ENCODE measurements around the gene ARAP1. TPM values are rescaled to one million over a fixed set of nuclear protein-coding genes. Genes with fewer than 3 reads are reported as not detected.

The ARAP1 gene
- total RNA-seq, 1 donor from 2014 or later, result 79.0 TPM

- no peak overlapping the region for H3K27ac Mint-ChIP-seq (ENCODE audit: unreplicated experiment)
- TF ChIP-seq CTCF (conservative IDR thresholded peaks at IDR 0.05), result no peak
Measured at GRCh38 chr11:72773696-72774095, 21.5 kb upstream of the ARAP1 start.

DNA sequence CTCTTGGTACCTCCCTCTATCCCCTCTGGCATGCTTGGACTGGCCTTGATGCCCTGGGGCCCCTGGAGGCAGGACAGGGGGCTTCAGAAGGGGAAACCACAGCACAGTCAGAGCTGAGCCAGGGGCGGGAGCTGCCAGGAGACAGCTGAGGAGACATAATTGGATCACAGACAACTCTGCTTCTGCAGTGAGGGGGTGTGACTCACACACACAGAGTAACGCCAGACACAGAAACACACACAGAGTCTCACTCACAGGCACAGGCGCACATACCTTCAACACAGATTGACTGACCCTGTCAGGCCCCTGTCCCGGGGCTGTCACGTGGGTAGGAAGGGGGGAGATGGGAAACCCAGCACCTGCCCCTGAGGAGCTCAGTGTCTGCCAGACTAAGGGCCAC, 21.1 kb upstream of the ARAP1 start:
- Mint-ChIP-seq H3K36me3 (ENCODE audit: low read depth) (no peaks in the 10 kb centered on the region), H3K27ac (ENCODE audit: unreplicated experiment) (no peak overlapping the region), H3K4me3 (no peak overlapping the region), H3K27me3 (ENCODE audit: low read depth) (no peaks in the 10 kb centered on the region), H3K4me1 (peaks cover 20% of the 10 kb centered on the region), H3K9me3 (no peaks in the 10 kb centered on the region)
- no peak for TF ChIP-seq CTCF (conservative IDR thresholded peaks at IDR 0.05)
- DNase-seq (ENCODE audit: low read depth, low spot score), result no peak

More at GRCh38 chr11:72773696-72774095, 21.5 kb upstream of the ARAP1 start:
- Mint-ChIP-seq H3K4me1 (peaks cover 16% of the 10 kb centered on the region), H3K9me3 (no peaks in the 10 kb centered on the region), H3K36me3 (ENCODE audit: low read depth) (no peaks in the 10 kb centered on the region), H3K4me3 (no peak overlapping the region), H3K27me3 (ENCODE audit: low read depth) (no peaks in the 10 kb centered on the region)
- DNase-seq (ENCODE audit: low read depth, low spot score), result no peak

DNA sequence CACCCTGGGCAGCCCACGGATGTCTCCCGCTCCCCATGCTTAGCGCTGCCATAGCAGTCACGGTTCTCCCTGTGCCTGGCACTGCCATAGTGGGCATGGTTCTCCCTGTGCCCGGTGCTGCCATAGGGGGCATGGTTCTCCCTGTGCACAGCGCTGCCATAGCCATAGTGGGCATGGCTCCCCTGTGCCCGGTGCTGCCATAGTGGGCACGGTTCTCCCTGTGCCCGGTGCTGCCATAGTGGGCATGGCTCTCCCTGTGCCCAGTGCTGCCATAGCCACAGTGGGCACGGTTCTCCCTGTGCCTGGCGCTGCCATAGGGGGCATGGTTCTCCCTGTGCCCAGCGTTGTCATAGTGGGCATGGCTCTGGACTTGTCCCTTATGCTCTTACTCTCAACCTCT, 19.9 kb upstream of the ARAP1 start:
- peaks cover 17% of the 10 kb centered on the region for H3K4me1 Mint-ChIP-seq
- H3K27ac Mint-ChIP-seq (ENCODE audit: unreplicated experiment), result peak overlapping the region; percentile 83
- DNase-seq (ENCODE audit: low read depth, low spot score), result no peak

DNA sequence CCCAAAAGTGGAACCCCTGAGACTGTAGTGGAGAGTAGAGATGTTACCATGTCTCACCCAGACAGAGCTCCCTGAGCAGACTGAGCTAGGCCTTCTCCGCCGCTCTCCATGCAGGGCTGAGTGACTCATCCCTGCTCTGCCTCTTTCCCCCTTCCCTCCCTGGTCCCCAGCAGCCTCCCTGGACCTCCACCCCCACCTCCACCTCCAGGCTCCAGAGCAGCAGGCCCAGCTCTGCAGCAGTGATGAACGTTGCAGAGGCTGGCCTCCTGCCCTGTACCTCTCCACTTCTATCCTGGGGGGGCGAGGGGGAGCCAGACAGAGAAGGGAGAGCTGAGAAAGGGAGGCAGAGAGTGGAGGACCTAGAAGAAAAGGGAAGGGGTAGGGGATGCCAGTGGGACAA, 19.3 kb upstream of the ARAP1 start:
- Mint-ChIP-seq H3K27ac (ENCODE audit: unreplicated experiment) (peak overlapping the region; percentile 43), H3K36me3 (ENCODE audit: low read depth) (no peaks in the 10 kb centered on the region), H3K4me3 (no peak overlapping the region), H3K4me1 (peaks cover 17% of the 10 kb centered on the region), H3K9me3 (no peaks in the 10 kb centered on the region), H3K27me3 (ENCODE audit: low read depth) (no peaks in the 10 kb centered on the region)
- TF ChIP-seq CTCF (conservative IDR thresholded peaks at IDR 0.05), result no peak
- DNase-seq (ENCODE audit: low read depth, low spot score), result no peak

More for the DNA sequence above, 19.9 kb upstream of the ARAP1 start:
- no peak for TF ChIP-seq CTCF (conservative IDR thresholded peaks at IDR 0.05)
- H3K36me3 Mint-ChIP-seq (ENCODE audit: low read depth), result no peaks in the 10 kb centered on the region
- H3K4me3 Mint-ChIP-seq, result no peak overlapping the region
- no peaks in the 10 kb centered on the region for H3K9me3 Mint-ChIP-seq
- no peaks in the 10 kb centered on the region for H3K27me3 Mint-ChIP-seq (ENCODE audit: low read depth)

DNA sequence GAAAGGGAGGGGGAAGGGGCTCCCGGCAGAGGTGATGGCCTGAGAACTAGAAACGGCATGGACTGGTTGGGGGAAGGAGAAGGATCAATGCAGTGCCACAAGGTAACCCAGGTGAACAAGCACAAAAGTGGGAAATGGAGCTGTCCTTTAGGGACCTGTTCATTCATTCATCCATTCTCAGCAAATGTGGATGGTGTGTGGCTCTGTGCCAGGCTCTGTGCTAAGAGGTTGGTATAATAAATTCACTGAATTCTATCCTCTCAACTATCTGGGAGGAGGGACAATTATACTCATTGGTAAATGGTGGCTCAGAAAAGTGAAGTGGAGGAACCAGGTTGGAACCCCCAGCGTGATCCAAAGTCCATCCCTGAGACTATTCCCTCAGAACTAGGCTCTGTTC, 18.6 kb upstream of the ARAP1 start:
- H3K36me3 Mint-ChIP-seq (ENCODE audit: low read depth), result no peaks in the 10 kb centered on the region
- TF ChIP-seq CTCF (conservative IDR thresholded peaks at IDR 0.05), result no peak
- H3K4me1 Mint-ChIP-seq, result peaks cover 17% of the 10 kb centered on the region

GRCh38 chr11:72769680-72770079, 17.5 kb upstream of the ARAP1 start:
- Mint-ChIP-seq H3K36me3 (ENCODE audit: low read depth) (no peaks in the 10 kb centered on the region), H3K27ac (ENCODE audit: unreplicated experiment) (no peak overlapping the region), H3K9me3 (no peaks in the 10 kb centered on the region), H3K4me3 (no peak overlapping the region), H3K4me1 (peaks cover 17% of the 10 kb centered on the region), H3K27me3 (ENCODE audit: low read depth) (no peaks in the 10 kb centered on the region)
- no peak for DNase-seq (ENCODE audit: low read depth, low spot score)
- no peak for TF ChIP-seq CTCF (conservative IDR thresholded peaks at IDR 0.05)

More for the DNA sequence above, 18.6 kb upstream of the ARAP1 start:
- Mint-ChIP-seq H3K9me3 (no peaks in the 10 kb centered on the region), H3K4me3 (no peak overlapping the region), H3K27ac (ENCODE audit: unreplicated experiment) (peak overlapping the region; percentile 27), H3K27me3 (ENCODE audit: low read depth) (no peaks in the 10 kb centered on the region)
- no peak for DNase-seq (ENCODE audit: low read depth, low spot score)

Measured in neural crest cell (in vitro differentiated cells).